CD4-positive, alpha-beta T cell treated with Interleukin-12 subunit alpha and Interleukin-12 subunit beta, for 1 hour (primary cell): ENCODE results near the gene HEATR9.

Experiments
- DNase-seq: peaks from one replicate; pipeline ENCODE4 v3.0.0-alpha.2; 2020

Gene HEATR9

GRCh38 chr17:35893751-35894150 lies 25.1 kb upstream of the HEATR9 start:
- no peak for DNase-seq

- DNase-seq = peak; percentile 63
Measured at GRCh38 chr17:35892091-35893035, 23.7 kb upstream of the HEATR9 start.

- no peak for DNase-seq
Measured at GRCh38 chr17:35891269-35891668, 22.6 kb upstream of the HEATR9 start.

- DNase-seq = peak; percentile 75
Measured at GRCh38 chr17:35890774-35891155, 22.1 kb upstream of the HEATR9 start.

- DNase-seq = no peak
Measured at GRCh38 chr17:35889818-35890773, 21.4 kb upstream of the HEATR9 start.

GRCh38 chr17:35889241-35889640 lies 20.6 kb upstream of the HEATR9 start:
- DNase-seq = peak; percentile 50

GRCh38 chr17:35879773-35880654 lies 11.3 kb upstream of the HEATR9 start, which contains the start of gene CCL5:
CCL5 (minus strand) TSS chr17:35880360.
- peak; percentile 85 for DNase-seq

- no peak for DNase-seq
Measured at GRCh38 chr17:35878361-35878760, 9.7 kb upstream of the HEATR9 start.

- DNase-seq = no peak
Measured at GRCh38 chr17:35877345-35878029, 8.8 kb upstream of the HEATR9 start.

- DNase-seq = no peak
Measured at GRCh38 chr17:35876534-35876933, 7.8 kb upstream of the HEATR9 start.

- DNase-seq = no peak
Measured at GRCh38 chr17:35875800-35876139, 7.1 kb upstream of the HEATR9 start.

GRCh38 chr17:35875072-35875799 lies 6.5 kb upstream of the HEATR9 start:
- no peak for DNase-seq

GRCh38 chr17:35872196-35872980 lies 3.7 kb upstream of the HEATR9 start:
- DNase-seq = no peak

GRCh38 chr17:35870906-35871819 lies 2.5 kb upstream of the HEATR9 start:
- no peak for DNase-seq

GRCh38 chr17:35867574-35867973 lies 1.1 kb downstream of the HEATR9 start:
- DNase-seq = no peak

GRCh38 chr17:35866341-35866950 lies 2.2 kb downstream of the HEATR9 start:
- no peak for DNase-seq

- no peak for DNase-seq
Measured at GRCh38 chr17:35865412-35866340, 3.0 kb downstream of the HEATR9 start.

GRCh38 chr17:35864853-35865252 lies 3.8 kb downstream of the HEATR9 start:
- DNase-seq = no peak
